Measurements from ENCODE around the gene SLC3A2. TPM values are rescaled to one million over a fixed set of nuclear protein-coding genes. Genes with fewer than 3 reads are reported as not detected.

Gene SLC3A2
- total and polyA plus RNA-seq, 10 donors: 48.7 to 138 (median 111) TPM

GRCh38 chr11:62921573-62922188 lies 41.0 kb downstream of the SLC3A2 start:
- DNase-seq: peak; percentile 59

GRCh38 chr11:62922189-62922589 lies 41.5 kb downstream of the SLC3A2 start:
- H3K36me3 ChIP-seq: no peaks in the 10 kb centered on the region
- no peak overlapping the region for H3K4me3 ChIP-seq
- H3K27me3 ChIP-seq (replicated peaks in 1 of 7): peaks cover 4 to 77% (median 55%) of the 10 kb centered on the region in 7 donors
- no peaks in the 10 kb centered on the region for H3K9me3 ChIP-seq
- intact Hi-C loops (cut with DNase I; ENCODE audit: low total_unique reads): no loop called here
- TF ChIP-seq, protein P1, sequence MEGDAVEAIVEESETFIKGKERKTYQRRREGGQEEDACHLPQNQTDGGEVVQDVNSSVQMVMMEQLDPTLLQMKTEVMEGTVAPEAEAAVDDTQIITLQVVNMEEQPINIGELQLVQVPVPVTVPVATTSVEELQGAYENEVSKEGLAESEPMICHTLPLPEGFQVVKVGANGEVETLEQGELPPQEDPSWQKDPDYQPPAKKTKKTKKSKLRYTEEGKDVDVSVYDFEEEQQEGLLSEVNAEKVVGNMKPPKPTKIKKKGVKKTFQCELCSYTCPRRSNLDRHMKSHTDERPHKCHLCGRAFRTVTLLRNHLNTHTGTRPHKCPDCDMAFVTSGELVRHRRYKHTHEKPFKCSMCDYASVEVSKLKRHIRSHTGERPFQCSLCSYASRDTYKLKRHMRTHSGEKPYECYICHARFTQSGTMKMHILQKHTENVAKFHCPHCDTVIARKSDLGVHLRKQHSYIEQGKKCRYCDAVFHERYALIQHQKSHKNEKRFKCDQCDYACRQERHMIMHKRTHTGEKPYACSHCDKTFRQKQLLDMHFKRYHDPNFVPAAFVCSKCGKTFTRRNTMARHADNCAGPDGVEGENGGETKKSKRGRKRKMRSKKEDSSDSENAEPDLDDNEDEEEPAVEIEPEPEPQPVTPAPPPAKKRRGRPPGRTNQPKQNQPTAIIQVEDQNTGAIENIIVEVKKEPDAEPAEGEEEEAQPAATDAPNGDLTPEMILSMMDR (IDR thresholded peaks at IDR 0.05 in 8 of 11, conservative IDR thresholded peaks at IDR 0.05 in 3 of 11): no peak
- TF ChIP-seq POLR2A (IDR thresholded peaks at IDR 0.05): no peak
- TF ChIP-seq POLR2AphosphoS5 (IDR thresholded peaks at IDR 0.05): no peak
- H3K4me1 ChIP-seq: peaks cover 16 to 46% (median 33%) of the 10 kb centered on the region in 6 donors
- WGBS, 5 donors: 66 to 84% (median 69%) methylated on average over 4 of the region's 4 CpGs
- DNase-seq: peak; percentile 56
- no peak overlapping the region for H3K27ac ChIP-seq

More at GRCh38 chr11:62921573-62922188, 41.0 kb downstream of the SLC3A2 start:
- intact Hi-C loops (cut with DNase I; ENCODE audit: low total_unique reads): no loop called here
- no peak overlapping the region for H3K4me3 ChIP-seq
- TF ChIP-seq POLR2A (IDR thresholded peaks at IDR 0.05) (no peak), POLR2AphosphoS5 (IDR thresholded peaks at IDR 0.05) (no peak)
- TF ChIP-seq, protein P1 (IDR thresholded peaks at IDR 0.05 in 8 of 11, conservative IDR thresholded peaks at IDR 0.05 in 3 of 11): no peak
- H3K36me3 ChIP-seq: no peaks in the 10 kb centered on the region
- peaks cover 16 to 41% (median 29%) of the 10 kb centered on the region in 6 donors for H3K4me1 ChIP-seq
- H3K9me3 ChIP-seq: no peaks in the 10 kb centered on the region
- WGBS, 5 donors: 47 to 57% (median 54%) methylated on average over 10 to 19 of the region's 19 CpGs
- no peak overlapping the region for H3K27ac ChIP-seq
- H3K27me3 ChIP-seq (replicated peaks in 1 of 7): peaks cover 4 to 71% (median 50%) of the 10 kb centered on the region in 7 donors

DNA sequence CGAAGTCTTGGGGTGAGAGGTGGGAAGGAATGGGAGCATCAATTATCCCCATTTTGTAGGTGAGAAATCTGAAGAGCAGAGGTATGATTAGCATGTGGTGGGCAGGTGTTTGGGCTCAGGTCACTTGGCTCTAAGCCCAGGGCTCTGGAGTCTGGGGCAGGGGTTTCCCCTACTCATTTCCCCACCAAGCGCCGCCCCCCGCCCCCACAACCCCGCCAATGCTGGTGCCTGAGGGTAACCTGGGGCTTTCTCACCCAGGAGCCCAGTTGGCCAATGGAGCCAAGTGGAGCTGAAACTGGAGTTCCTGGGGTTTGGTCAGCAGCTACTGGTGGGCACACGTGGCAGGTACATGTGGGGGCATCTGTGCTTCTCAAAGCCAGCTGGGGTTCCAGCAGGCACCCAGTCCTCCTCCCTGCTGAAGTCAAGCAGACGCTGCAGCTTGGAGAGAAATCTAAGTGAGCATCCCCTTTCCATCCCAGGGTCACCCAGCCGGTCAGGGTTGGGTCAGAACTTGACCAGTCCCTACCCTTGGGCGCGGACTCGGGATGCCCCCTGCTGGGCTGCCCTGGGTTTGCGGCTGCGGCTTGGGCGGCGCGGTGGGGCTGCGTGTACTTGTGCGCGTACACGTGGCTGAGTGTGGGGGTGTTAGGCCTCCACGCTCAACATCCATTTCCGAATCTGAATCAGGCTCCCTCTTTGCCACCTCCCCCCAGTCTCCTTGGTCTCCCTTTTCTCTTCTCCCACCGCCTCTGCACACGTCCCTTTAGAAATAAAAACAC lies 42.1 kb downstream of the SLC3A2 start:
- peaks cover 4 to 83% (median 62%) of the 10 kb centered on the region in 7 donors for H3K27me3 ChIP-seq (replicated peaks in 1 of 7)
- no peaks in the 10 kb centered on the region for H3K9me3 ChIP-seq
- intact Hi-C loops (cut with DNase I; ENCODE audit: low total_unique reads): no loop called here
- H3K4me3 ChIP-seq: peak overlapping the region in 1 of 8 donors; percentile 52
- H3K36me3 ChIP-seq: no peaks in the 10 kb centered on the region
- no peak overlapping the region for H3K27ac ChIP-seq
- WGBS, 5 donors: 24 to 41% (median 33%) methylated on average over 19 to 24 of the region's 24 CpGs
- H3K4me1 ChIP-seq: peaks cover 16 to 51% (median 33%) of the 10 kb centered on the region in 6 donors
- TF ChIP-seq, protein P1 (IDR thresholded peaks at IDR 0.05 in 8 of 11, conservative IDR thresholded peaks at IDR 0.05 in 3 of 11): no peak
- TF ChIP-seq POLR2A (IDR thresholded peaks at IDR 0.05) (no peak), POLR2AphosphoS5 (IDR thresholded peaks at IDR 0.05) (no peak)
- no peak for DNase-seq

Data from spleen (tissue), 11 donors.